MCF 10A (cell line): Measurements from ENCODE around the gene MPZL1. TPM values are rescaled to one million over a fixed set of nuclear protein-coding genes. Genes with fewer than 3 reads are reported as not detected.
A peak's percentile ranks its signal among the peaks of the same experiment; 100 is the strongest.

Experiments
- BruUV-seq: library from RNA; stranded (reverse); fragments of 400-500 nt; replicated peaks from 2 replicates; lab custom pipeline; 2021; lab: Mats Ljungman, UMichigan
- CTCF ChIA-PET: fragments of 300-600 bp; sonication (Branson Sonifier 250); formaldehyde crosslinking; extraction: SDS; loops from one replicate; lab custom pipeline; 2021; ENCODE audit warnings: antibody characterized with exemption, inconsistent platforms; lab: Yijun Ruan, JAX
- POLR2A ChIA-PET: fragments of 300-600, 350-650 bp; sonication (Branson Sonifier 250); formaldehyde crosslinking; extraction: SDS; loops from one replicate; lab custom pipeline; 2020; ENCODE audit warnings: antibody characterized with exemption, inconsistent platforms; lab: Yijun Ruan, JAX
- DNase-seq: peaks from one replicate; pipeline ENCODE4 v3.0.0-alpha.2; 2018; ENCODE audit not compliant: unreplicated experiment
- H3K27ac Mint-ChIP-seq: one replicate; pipeline ENCODE4 v1.8.0; 2022; ENCODE audit warnings: mild to moderate bottlenecking, low read depth, mixed read lengths; ENCODE audit not compliant: unreplicated experiment
- H3K27me3 Mint-ChIP-seq: one replicate; pipeline ENCODE4 v1.8.0; 2022; ENCODE audit warnings: mixed read lengths; ENCODE audit not compliant: insufficient read depth, unreplicated experiment
- H3K36me3 Mint-ChIP-seq: one replicate; pipeline ENCODE4 v1.8.0; 2022; ENCODE audit warnings: mild to moderate bottlenecking, moderate library complexity, mixed read lengths; ENCODE audit not compliant: insufficient read depth, unreplicated experiment
- H3K4me1 Mint-ChIP-seq: one replicate; pipeline ENCODE4 v1.8.0; 2022; ENCODE audit warnings: mixed read lengths; ENCODE audit not compliant: insufficient read depth, unreplicated experiment
- H3K4me3 Mint-ChIP-seq: one replicate; pipeline ENCODE4 v1.8.0; 2022; ENCODE audit warnings: mild to moderate bottlenecking, moderate library complexity, mixed read lengths; ENCODE audit not compliant: unreplicated experiment
- H3K9me3 Mint-ChIP-seq: one replicate; pipeline ENCODE4 v1.8.0; 2022; ENCODE audit warnings: mixed read lengths; ENCODE audit not compliant: unreplicated experiment
- intact Hi-C: fragments of 100-400 bp; cut with micrococcal nuclease; formaldehyde crosslinking; loops from 2 replicates; pipeline ENCODE4 v1.14.1; 2022
- total RNA-seq: library from RNA; stranded (reverse); gene quantifications from 2 replicates; pipeline ENCODE4 v1.2.3, GENCODE V29; 2022
- TF ChIP-seq, protein P1 (sequence below): fragments of 200-600 bp; IDR thresholded peaks from one replicate; pipeline ENCODE4 v1.8.0; 2022; ENCODE audit warnings: antibody characterized with exemption, mild to moderate bottlenecking; ENCODE audit not compliant: unreplicated experiment

Gene MPZL1
- total RNA-seq, 1 experiment from 2014 or later = 169 TPM

DNA sequence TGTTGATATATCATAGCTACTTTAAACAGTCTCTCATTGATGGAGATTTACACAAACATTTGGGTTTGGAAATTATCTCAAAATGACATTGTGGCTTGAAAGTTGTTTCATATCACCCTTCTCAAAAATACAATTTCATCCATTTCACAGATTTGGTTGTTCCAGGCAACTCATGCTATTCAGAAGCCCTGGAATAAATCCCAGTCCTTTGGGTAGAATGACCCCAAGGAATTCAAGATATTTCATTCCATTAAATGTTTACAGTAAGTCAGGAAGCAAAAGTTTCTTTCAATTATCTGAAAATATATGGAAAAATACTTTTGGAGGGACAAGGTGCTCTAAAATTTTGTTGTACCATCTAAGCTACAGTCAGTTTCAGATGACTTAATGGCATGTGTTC is 27.1 kb downstream of the MPZL1 start:
- H3K27ac Mint-ChIP-seq = no peak overlapping the region
- peaks cover 20% of the 10 kb centered on the region for H3K36me3 Mint-ChIP-seq
- intact Hi-C loops = no loop called here
- H3K4me1 Mint-ChIP-seq = peaks cover 51% of the 10 kb centered on the region
- no peak overlapping the region for H3K4me3 Mint-ChIP-seq
- no peak for DNase-seq
- TF ChIP-seq, protein P1, sequence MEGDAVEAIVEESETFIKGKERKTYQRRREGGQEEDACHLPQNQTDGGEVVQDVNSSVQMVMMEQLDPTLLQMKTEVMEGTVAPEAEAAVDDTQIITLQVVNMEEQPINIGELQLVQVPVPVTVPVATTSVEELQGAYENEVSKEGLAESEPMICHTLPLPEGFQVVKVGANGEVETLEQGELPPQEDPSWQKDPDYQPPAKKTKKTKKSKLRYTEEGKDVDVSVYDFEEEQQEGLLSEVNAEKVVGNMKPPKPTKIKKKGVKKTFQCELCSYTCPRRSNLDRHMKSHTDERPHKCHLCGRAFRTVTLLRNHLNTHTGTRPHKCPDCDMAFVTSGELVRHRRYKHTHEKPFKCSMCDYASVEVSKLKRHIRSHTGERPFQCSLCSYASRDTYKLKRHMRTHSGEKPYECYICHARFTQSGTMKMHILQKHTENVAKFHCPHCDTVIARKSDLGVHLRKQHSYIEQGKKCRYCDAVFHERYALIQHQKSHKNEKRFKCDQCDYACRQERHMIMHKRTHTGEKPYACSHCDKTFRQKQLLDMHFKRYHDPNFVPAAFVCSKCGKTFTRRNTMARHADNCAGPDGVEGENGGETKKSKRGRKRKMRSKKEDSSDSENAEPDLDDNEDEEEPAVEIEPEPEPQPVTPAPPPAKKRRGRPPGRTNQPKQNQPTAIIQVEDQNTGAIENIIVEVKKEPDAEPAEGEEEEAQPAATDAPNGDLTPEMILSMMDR = no peak
- ChIA-PET CTCF (interaction anchor here (1.2 to 2.6 kb wide), 7 partner anchors 10 to 62 kb away, joined by 3 to 7 read pairs (median 5); partner anchors contain the start of gene MPZL1), POLR2A (interaction anchor here (0.8 to 3.5 kb wide), 11 partner anchors 9 to 187 kb away, joined by 3 to 24 read pairs (median 6); partner anchors contain the start of genes DCAF6 and MPZL1)
- no TSS peak for BruUV-seq
- no peaks in the 10 kb centered on the region for H3K9me3 Mint-ChIP-seq
- H3K27me3 Mint-ChIP-seq = no peaks in the 10 kb centered on the region

DNA sequence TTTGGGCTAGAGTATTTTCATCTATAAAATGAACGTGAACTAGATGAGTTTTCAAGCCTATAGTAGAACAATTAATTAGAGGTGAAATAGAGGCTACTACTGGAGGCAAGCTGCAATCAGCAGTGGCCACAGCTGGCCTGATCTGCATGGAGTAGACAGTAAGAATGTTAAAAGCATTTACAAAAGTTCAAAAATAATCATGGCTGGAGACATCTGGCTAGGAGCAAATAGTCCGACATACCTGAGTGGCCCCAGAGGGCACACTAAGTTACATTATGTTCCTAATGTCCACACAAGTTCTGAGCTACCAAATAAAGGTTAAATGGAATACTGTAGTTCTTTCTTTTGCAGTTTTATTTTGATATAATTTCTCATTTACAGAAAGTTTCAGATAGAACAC is 28.0 kb downstream of the MPZL1 start:
- TF ChIP-seq, protein P1 = no peak
- Mint-ChIP-seq H3K4me3 (no peak overlapping the region), H3K36me3 (peaks cover 20% of the 10 kb centered on the region), H3K9me3 (no peaks in the 10 kb centered on the region), H3K4me1 (peaks cover 51% of the 10 kb centered on the region), H3K27ac (no peak overlapping the region), H3K27me3 (no peaks in the 10 kb centered on the region)
- ChIA-PET POLR2A (interaction anchor here (0.6 to 3.5 kb wide), 8 partner anchors 10 to 186 kb away, joined by 3 to 24 read pairs (median 6); partner anchors contain the start of gene DCAF6), CTCF (interaction anchor here (1.2 to 2.6 kb wide), 6 partner anchors 10 to 63 kb away, joined by 3 to 7 read pairs (median 5); partner anchors contain the start of gene MPZL1)
- BruUV-seq = no TSS peak
- DNase-seq = no peak
- intact Hi-C loops = no loop called here

DNA sequence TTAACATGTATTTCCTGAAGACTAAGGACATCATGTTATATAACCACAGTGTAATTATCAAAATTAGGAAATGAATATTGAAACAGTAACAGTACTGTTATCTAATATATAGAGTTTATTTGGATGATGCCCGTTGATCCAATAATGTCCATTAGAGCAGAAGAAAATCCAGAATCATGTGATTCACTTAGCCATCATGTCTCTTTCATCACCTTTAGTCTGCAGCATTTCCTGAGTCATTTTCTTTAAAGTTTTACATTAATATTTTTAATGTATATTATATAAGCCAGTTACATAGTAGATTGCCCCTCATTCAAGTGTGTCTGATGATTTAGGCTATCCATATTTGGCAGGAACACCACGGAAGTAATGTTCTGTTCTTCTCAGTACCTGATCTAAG is 28.9 kb downstream of the MPZL1 start:
- ChIA-PET CTCF (interaction anchor here (1.2 to 2.6 kb wide), 2 partner anchors 30 to 36 kb away, joined by 3 to 7 read pairs; partner anchors contain the start of gene MPZL1), POLR2A (interaction anchor here (3.5 kb wide), 1 partner anchor 46 kb away, joined by 24 read pairs; no protein-coding TSS in a partner anchor)
- Mint-ChIP-seq H3K9me3 (no peaks in the 10 kb centered on the region), H3K36me3 (peaks cover 20% of the 10 kb centered on the region), H3K27ac (no peak overlapping the region), H3K4me3 (no peak overlapping the region), H3K27me3 (no peaks in the 10 kb centered on the region), H3K4me1 (peaks cover 54% of the 10 kb centered on the region)
- no peak for DNase-seq
- no TSS peak for BruUV-seq
- intact Hi-C loops = no loop called here
- TF ChIP-seq, protein P1 = no peak

DNA sequence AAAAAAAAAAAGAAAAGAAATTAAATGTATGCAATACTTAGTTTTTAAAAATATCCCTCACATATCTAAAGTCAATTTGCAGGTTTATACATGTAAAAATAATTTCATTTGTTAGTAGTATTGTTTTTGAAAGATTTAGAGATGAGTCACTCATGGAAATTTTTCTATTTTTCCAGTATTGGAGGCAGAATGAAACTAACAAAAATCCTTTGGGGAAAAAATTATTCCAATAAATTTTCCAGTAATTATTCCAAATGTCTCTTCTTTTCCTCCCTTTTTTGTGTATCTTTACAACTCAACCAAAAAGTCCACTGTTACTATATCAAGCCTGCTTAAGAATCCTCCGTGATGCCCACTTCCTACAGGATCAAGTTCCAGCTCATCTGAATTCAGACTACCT is 29.9 kb downstream of the MPZL1 start:
- no peak overlapping the region for H3K4me3 Mint-ChIP-seq
- ChIA-PET POLR2A (interaction anchor here (0.8 to 3.5 kb wide), 7 partner anchors 11 to 184 kb away, joined by 3 to 38 read pairs (median 21); partner anchors contain the start of genes DCAF6, MPC2 and MPZL1), CTCF (interaction anchor here (1.3 to 2.1 kb wide), 2 partner anchors 10 to 38 kb away, joined by 3 to 7 read pairs; no protein-coding TSS in a partner anchor)
- no peak for DNase-seq
- peaks cover 20% of the 10 kb centered on the region for H3K36me3 Mint-ChIP-seq
- intact Hi-C loops = no loop called here
- no peaks in the 10 kb centered on the region for H3K9me3 Mint-ChIP-seq
- no TSS peak for BruUV-seq
- TF ChIP-seq, protein P1 = no peak
- peak overlapping the region; percentile 94 for H3K27ac Mint-ChIP-seq
- peaks cover 48% of the 10 kb centered on the region for H3K4me1 Mint-ChIP-seq
- H3K27me3 Mint-ChIP-seq = no peaks in the 10 kb centered on the region
